H9 (cell line): ENCODE results near the gene ICAM2. TPM values are rescaled to one million over a fixed set of nuclear protein-coding genes. Genes with fewer than 3 reads are reported as not detected.

Experiments used
- DNase-seq: peaks from one replicate; pipeline ENCODE4 v3.0.0-alpha.2; 2017
- H2AFZ ChIP-seq: one replicate; pipeline ENCODE4 v1.6.1; 2013; ENCODE audit warnings: mild to moderate bottlenecking, low read length, control low read depth, moderate library complexity
- H2AK5ac ChIP-seq: 2 replicates; pipeline ENCODE4 v1.6.1; 2013; ENCODE audit warnings: low read length, control low read depth, mixed read lengths; ENCODE audit not compliant: insufficient read length
- H2BK120ac ChIP-seq: one replicate; pipeline ENCODE4 v1.6.1; 2013; ENCODE audit warnings: low read depth, mild to moderate bottlenecking, low read length, control low read depth, inconsistent platforms; ENCODE audit not compliant: poor library complexity, severe bottlenecking
- H2BK12ac ChIP-seq: 2 replicates; pipeline ENCODE4 v1.6.1; 2013; ENCODE audit warnings: low read length, control low read depth, mixed read lengths, low read depth; ENCODE audit not compliant: insufficient read length
- H2BK15ac ChIP-seq: 2 replicates; pipeline ENCODE4 v1.6.1; 2013; ENCODE audit warnings: low read depth, low read length, control low read depth
- H2BK20ac ChIP-seq: one replicate; pipeline ENCODE4 v1.6.1; 2013; ENCODE audit warnings: low read depth, mild to moderate bottlenecking, low read length, control low read depth, inconsistent platforms; ENCODE audit not compliant: poor library complexity, severe bottlenecking
- H2BK5ac ChIP-seq: 2 replicates; pipeline ENCODE4 v1.6.1; 2013; ENCODE audit warnings: low read length, control low read depth, mixed read lengths; ENCODE audit not compliant: insufficient read length
- H3K14ac ChIP-seq: 2 replicates; pipeline ENCODE4 v1.6.1; 2013; ENCODE audit warnings: low read length, control low read depth; ENCODE audit not compliant: insufficient read depth
- H3K18ac ChIP-seq: 2 replicates; pipeline ENCODE4 v1.6.1; 2013; ENCODE audit warnings: low read depth, mild to moderate bottlenecking, mixed read lengths, low read length, control low read depth; ENCODE audit not compliant: insufficient read length
- H3K23ac ChIP-seq: 2 replicates; pipeline ENCODE4 v1.6.1; 2013; ENCODE audit warnings: low read length, control low read depth, mixed read lengths, low read depth; ENCODE audit not compliant: insufficient read length
- H3K23me2 ChIP-seq: 2 replicates; pipeline ENCODE4 v1.6.1; 2013; ENCODE audit warnings: low read depth, mild to moderate bottlenecking, mixed read lengths, low read length, control low read depth; ENCODE audit not compliant: insufficient read length, poor library complexity, severe bottlenecking
- H3K27ac ChIP-seq: 2 replicates; pipeline ENCODE4 v1.5.1; 2013; ENCODE audit warnings: low read length, control low read depth, mixed read lengths, low read depth; ENCODE audit not compliant: insufficient read length
- H3K27me3 ChIP-seq: 2 replicates; pipeline ENCODE4 v1.6.1; 2013; ENCODE audit warnings: low read length, control low read depth, inconsistent platforms; ENCODE audit not compliant: insufficient read depth
- H3K4ac ChIP-seq: 2 replicates; pipeline ENCODE4 v1.6.1; 2013; ENCODE audit warnings: low read depth, mild to moderate bottlenecking, control low read depth, inconsistent platforms, low read length, moderate library complexity
- H3K4me1 ChIP-seq: 2 replicates; pipeline ENCODE4 v1.6.1; 2013; ENCODE audit warnings: low read length, control low read depth, inconsistent platforms; ENCODE audit not compliant: insufficient read depth
- H3K4me2 ChIP-seq: 2 replicates; pipeline ENCODE4 v1.6.1; 2013; ENCODE audit warnings: low read length, control low read depth, mixed read lengths; ENCODE audit not compliant: insufficient read length, insufficient read depth
- H3K56ac ChIP-seq: 2 replicates; pipeline ENCODE4 v1.6.1; 2013; ENCODE audit warnings: low read depth, mild to moderate bottlenecking, mixed read lengths, low read length, control low read depth; ENCODE audit not compliant: insufficient read length
- H3K79me1 ChIP-seq: 2 replicates; pipeline ENCODE4 v1.6.1; 2013; ENCODE audit warnings: low read depth, mild to moderate bottlenecking, moderate library complexity, low read length, control low read depth, inconsistent platforms; ENCODE audit not compliant: insufficient read depth, poor library complexity, severe bottlenecking
- H3K79me2 ChIP-seq: 2 replicates; pipeline ENCODE4 v1.6.1; 2013; ENCODE audit warnings: low read length, control low read depth, inconsistent platforms; ENCODE audit not compliant: insufficient read depth
- H3K9ac ChIP-seq: 2 replicates; pipeline ENCODE4 v1.6.1; 2013; ENCODE audit warnings: low read length, control low read depth, mixed read lengths; ENCODE audit not compliant: insufficient read length; ENCODE audit errors: extremely low read depth
- H3K9me3 ChIP-seq: one replicate; pipeline ENCODE4 v1.6.1; 2013; ENCODE audit warnings: low read depth, low read length, inconsistent platforms; ENCODE audit not compliant: control insufficient read depth
- H3T11ph ChIP-seq: one replicate; pipeline ENCODE4 v1.6.1; 2013; ENCODE audit warnings: mild to moderate bottlenecking, low read length, control low read depth, inconsistent platforms
- H4K20me1 ChIP-seq: one replicate; pipeline ENCODE4 v1.6.1; 2013; ENCODE audit not compliant: control insufficient read depth, insufficient read length, insufficient read depth
- H4K5ac ChIP-seq: 2 replicates; pipeline ENCODE4 v1.6.1; 2013; ENCODE audit warnings: low read depth, mild to moderate bottlenecking, mixed read lengths, low read length, control low read depth; ENCODE audit not compliant: insufficient read length
- H4K8ac ChIP-seq: replicated peaks from 2 replicates; pipeline ENCODE4 v1.6.1; 2013; ENCODE audit warnings: low read length, control low read depth, mixed read lengths, low read depth; ENCODE audit not compliant: insufficient read length
- H4K91ac ChIP-seq: 2 replicates; pipeline ENCODE4 v1.6.1; 2013; ENCODE audit warnings: low read depth, mild to moderate bottlenecking, moderate library complexity, mixed read lengths, low read length, control low read depth; ENCODE audit not compliant: insufficient read length
- H3K27ac Mint-ChIP-seq, 3 experiments: 2 replicates in 2 of 3; 3 replicates in 1 of 3; pipeline ENCODE4 v1.8.0; 2020 to 2021; ENCODE audit warnings: mixed read lengths in 3 of 3, mild to moderate bottlenecking in 1 of 3, moderate library complexity in 1 of 3
- H3K27me3 Mint-ChIP-seq: 2 replicates; pipeline ENCODE4 v1.8.0; 2021; ENCODE audit warnings: low read depth, mild to moderate bottlenecking, moderate library complexity, mixed read lengths
- H3K36me3 Mint-ChIP-seq, 3 experiments: 2 replicates in 2 of 3; 3 replicates in 1 of 3; pipeline ENCODE4 v1.8.0; 2020 to 2021; ENCODE audit warnings: low read depth in 3 of 3, mixed read lengths in 3 of 3; ENCODE audit not compliant: insufficient read depth in 1 of 3
- H3K4me1 Mint-ChIP-seq, 2 experiments: 2 replicates each; pipeline ENCODE4 v1.8.0; 2020; ENCODE audit warnings: mixed read lengths in 2 of 2
- H3K4me3 Mint-ChIP-seq, 2 experiments: 2 replicates in 1 of 2; 3 replicates in 1 of 2; pipeline ENCODE4 v1.8.0; 2020 to 2021; ENCODE audit warnings: mild to moderate bottlenecking in 2 of 2, mixed read lengths in 2 of 2, moderate library complexity in 1 of 2
- H3K9me3 Mint-ChIP-seq, 2 experiments: 2 replicates in 1 of 2; 3 replicates in 1 of 2; pipeline ENCODE4 v1.8.0; 2020; ENCODE audit warnings: mild to moderate bottlenecking in 2 of 2, mixed read lengths in 2 of 2, moderate library complexity in 1 of 2
- CTCF ChIP-seq: fragments of 200-600 bp; sonication (generic); conservative IDR thresholded peaks from 3 replicates; pipeline ENCODE4 v1.8.0; 2021; ENCODE audit warnings: antibody characterized with exemption, mild to moderate bottlenecking
- WGBS: extraction: QIAGEN DNeasy Blood & Tissue Kit; methylation state at CpG from one replicate; pipeline ENCODE4 v1.1.7; 2013; ENCODE audit warnings: missing lambda C conversion rate, low lambda C conversion rate, mixed read lengths; ENCODE audit not compliant: insufficient read length; ENCODE audit errors: extremely low coverage; 5-methylcytosine and 5-hydroxymethylcytosine counted together
- total RNA-seq: library from RNA; stranded (reverse); gene quantifications from 2 replicates; pipeline ENCODE4 v1.2.1, GENCODE V29; 2021

ICAM2 gene
- total RNA-seq, 1 experiment from 2014 or later = 0.28 TPM

DNA sequence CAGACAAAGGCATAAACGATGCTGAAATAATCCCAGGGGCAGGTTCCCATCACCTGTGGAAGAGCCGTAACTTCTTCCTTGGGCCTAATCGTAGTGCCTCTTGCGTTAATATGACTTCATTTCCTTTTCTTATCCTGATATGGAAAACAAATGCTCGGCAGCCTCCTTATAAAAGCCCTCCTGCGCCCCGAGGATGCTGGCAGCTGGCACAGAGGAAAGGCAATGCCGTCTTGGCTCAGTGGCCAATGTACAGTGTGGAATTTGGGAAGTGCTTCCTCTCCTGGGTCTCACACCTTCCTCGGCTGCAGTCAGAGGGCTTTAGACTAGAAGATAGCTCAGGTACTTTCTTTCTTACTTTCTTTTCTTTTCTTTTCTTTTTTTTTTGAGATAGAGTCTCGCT, 51.2 kb downstream of the ICAM2 start:
- Histone ChIP-seq H3K14ac (no peak overlapping the region), H3K23me2 (peaks cover 3% of the 10 kb centered on the region), H3K27ac (no peak overlapping the region), H2BK12ac (no peak overlapping the region), H2AK5ac (no peak overlapping the region), H3T11ph (no peak overlapping the region), H3K4me1 (no peaks in the 10 kb centered on the region), H3K9ac (no peak overlapping the region), H3K18ac (no peak overlapping the region), H2BK120ac (no peak overlapping the region), H3K4ac (no peak overlapping the region), H4K20me1 (no peaks in the 10 kb centered on the region), H4K5ac (no peak overlapping the region), H2BK15ac (no peak overlapping the region), H3K79me2 (no peaks in the 10 kb centered on the region), H4K91ac (no peak overlapping the region), H3K9me3 (no peaks in the 10 kb centered on the region), H2BK20ac (no peak overlapping the region), H3K56ac (no peak overlapping the region), H2AFZ (no peak overlapping the region), H3K27me3 (no peaks in the 10 kb centered on the region), H2BK5ac (no peak overlapping the region), H3K23ac (no peak overlapping the region), H3K4me2 (no peak overlapping the region), H3K79me1 (no peaks in the 10 kb centered on the region), H4K8ac (no peak overlapping the region)
- peaks cover 1 to 2% of the 10 kb centered on the region in 2 experiments for H3K4me1 Mint-ChIP-seq
- DNase-seq = no peak
- H3K36me3 Mint-ChIP-seq = no peaks in the 10 kb centered on the region
- no peaks in the 10 kb centered on the region for H3K9me3 Mint-ChIP-seq
- no CpG with 5 or more reads among the region's 10 CpGs for WGBS
- no peak overlapping the region for H3K4me3 Mint-ChIP-seq
- no peak for TF ChIP-seq CTCF
- no peaks in the 10 kb centered on the region; the same call in 1 of the 2 replicates for H3K27me3 Mint-ChIP-seq
- H3K27ac Mint-ChIP-seq = no peak overlapping the region; a peak in 2 of 7 replicates
